ENCODE measurements around the gene TRIM15.

The TRIM15 gene

DNA sequence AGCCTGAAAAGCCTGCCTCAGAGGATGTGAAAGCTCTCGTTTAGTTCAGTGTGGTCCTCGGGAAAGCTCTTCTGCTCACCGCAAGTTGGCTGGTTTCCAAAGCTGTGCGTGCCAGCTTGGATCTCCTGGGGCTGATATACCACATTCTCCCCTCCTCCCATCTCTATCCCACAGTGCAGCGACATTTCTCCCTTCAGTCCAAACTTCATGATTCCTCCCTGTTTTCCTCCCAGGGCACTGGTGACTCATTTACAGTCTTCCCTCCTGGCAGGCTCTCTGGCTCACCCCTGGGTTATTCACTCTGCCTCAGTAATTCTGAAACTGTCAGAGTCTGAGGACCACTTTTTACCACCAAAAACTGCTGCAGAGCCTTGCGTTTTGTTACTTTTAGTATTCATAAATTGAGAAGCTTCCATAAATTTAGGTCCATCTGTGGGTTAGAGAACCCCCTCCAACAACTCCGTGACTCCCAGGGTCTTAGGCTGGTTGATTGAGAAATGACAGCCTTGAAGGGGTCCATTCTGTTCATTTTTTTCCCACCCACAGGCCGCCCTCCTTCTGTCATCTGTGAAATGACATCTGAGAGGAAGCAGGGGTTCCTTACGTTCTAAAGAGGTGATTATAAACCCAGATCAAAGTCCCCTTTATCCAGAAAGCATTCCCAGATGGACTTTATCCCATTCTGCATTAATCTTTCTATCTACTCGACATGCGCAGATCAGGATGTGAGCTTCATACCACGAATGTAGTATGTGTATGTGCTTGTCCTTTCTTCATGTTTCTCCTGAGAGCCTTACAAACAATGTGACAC is 8.4 kb upstream of the TRIM15 start (continued):
- TF ChIP-seq, protein P1, sequence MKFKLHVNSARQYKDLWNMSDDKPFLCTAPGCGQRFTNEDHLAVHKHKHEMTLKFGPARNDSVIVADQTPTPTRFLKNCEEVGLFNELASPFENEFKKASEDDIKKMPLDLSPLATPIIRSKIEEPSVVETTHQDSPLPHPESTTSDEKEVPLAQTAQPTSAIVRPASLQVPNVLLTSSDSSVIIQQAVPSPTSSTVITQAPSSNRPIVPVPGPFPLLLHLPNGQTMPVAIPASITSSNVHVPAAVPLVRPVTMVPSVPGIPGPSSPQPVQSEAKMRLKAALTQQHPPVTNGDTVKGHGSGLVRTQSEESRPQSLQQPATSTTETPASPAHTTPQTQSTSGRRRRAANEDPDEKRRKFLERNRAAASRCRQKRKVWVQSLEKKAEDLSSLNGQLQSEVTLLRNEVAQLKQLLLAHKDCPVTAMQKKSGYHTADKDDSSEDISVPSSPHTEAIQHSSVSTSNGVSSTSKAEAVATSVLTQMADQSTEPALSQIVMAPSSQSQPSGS (tag by site-specific recombination; IDR thresholded peaks at IDR 0.05; ENCODE audit: low read depth) = no peak
- TF ChIP-seq ZNF394 (tag by site-specific recombination; IDR thresholded peaks at IDR 0.05; ENCODE audit: borderline replicate concordance) (no peak), BCL11B (tag by site-specific recombination; IDR thresholded peaks at IDR 0.05; ENCODE audit: low read depth) (peak; percentile 80; the same call in 1 of the 2 replicates), ZSCAN16 (tag by site-specific recombination; IDR thresholded peaks at IDR 0.05) (no peak), ZFP41 (tag by site-specific recombination; IDR thresholded peaks at IDR 0.05; ENCODE audit: borderline replicate concordance) (no peak), GLIS1 (tag by site-specific recombination; IDR thresholded peaks at IDR 0.05) (peak; percentile 95), ZBTB1 (tag by site-specific recombination; IDR thresholded peaks at IDR 0.05) (no peak), FEZF1 (tag by site-specific recombination; IDR thresholded peaks at IDR 0.05) (peak; percentile 69), ZNF548 (tag by site-specific recombination; IDR thresholded peaks at IDR 0.05) (no peak), ZNF600 (tag by site-specific recombination; IDR thresholded peaks at IDR 0.05) (peak; percentile 64), ZNF623 (tag by site-specific recombination; IDR thresholded peaks at IDR 0.05) (no peak), OSR2 (tag by site-specific recombination; IDR thresholded peaks at IDR 0.05) (0 out of 2 replicates have a peak, but pooled peaks have one; percentile 32), ZNF24 (tag by site-specific recombination; IDR thresholded peaks at IDR 0.05) (peak; percentile 68; the same call in 1 of the 2 replicates), ZBTB48 (tag by site-specific recombination; IDR thresholded peaks at IDR 0.05) (peak; percentile 55; the same call in 1 of the 2 replicates), GLI4 (tag by site-specific recombination; IDR thresholded peaks at IDR 0.05) (no peak), KLF1 (tag by site-specific recombination; IDR thresholded peaks at IDR 0.05) (peak; percentile 56; the same call in 1 of the 2 replicates), ZNF354C (tag by site-specific recombination; IDR thresholded peaks at IDR 0.05; ENCODE audit: borderline replicate concordance, low read depth) (no peak), ZNF629 (tag by site-specific recombination; IDR thresholded peaks at IDR 0.05) (peak; percentile 82), ZNF2 (tag by site-specific recombination; IDR thresholded peaks at IDR 0.05) (peak; percentile 22; the same call in 1 of the 2 replicates), ZNF664 (tag by site-specific recombination; IDR thresholded peaks at IDR 0.05) (no peak)
- TF ChIP-seq, protein P2, sequence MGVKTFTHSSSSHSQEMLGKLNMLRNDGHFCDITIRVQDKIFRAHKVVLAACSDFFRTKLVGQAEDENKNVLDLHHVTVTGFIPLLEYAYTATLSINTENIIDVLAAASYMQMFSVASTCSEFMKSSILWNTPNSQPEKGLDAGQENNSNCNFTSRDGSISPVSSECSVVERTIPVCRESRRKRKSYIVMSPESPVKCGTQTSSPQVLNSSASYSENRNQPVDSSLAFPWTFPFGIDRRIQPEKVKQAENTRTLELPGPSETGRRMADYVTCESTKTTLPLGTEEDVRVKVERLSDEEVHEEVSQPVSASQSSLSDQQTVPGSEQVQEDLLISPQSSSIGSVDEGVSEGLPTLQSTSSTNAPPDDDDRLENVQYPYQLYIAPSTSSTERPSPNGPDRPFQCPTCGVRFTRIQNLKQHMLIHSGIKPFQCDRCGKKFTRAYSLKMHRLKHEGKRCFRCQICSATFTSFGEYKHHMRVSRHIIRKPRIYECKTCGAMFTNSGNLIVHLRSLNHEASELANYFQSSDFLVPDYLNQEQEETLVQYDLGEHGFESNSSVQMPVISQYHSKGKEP (tag by site-specific recombination; IDR thresholded peaks at IDR 0.05) = no peak; the same call in 1 of the 2 replicates
- TF ChIP-seq, protein P3, sequence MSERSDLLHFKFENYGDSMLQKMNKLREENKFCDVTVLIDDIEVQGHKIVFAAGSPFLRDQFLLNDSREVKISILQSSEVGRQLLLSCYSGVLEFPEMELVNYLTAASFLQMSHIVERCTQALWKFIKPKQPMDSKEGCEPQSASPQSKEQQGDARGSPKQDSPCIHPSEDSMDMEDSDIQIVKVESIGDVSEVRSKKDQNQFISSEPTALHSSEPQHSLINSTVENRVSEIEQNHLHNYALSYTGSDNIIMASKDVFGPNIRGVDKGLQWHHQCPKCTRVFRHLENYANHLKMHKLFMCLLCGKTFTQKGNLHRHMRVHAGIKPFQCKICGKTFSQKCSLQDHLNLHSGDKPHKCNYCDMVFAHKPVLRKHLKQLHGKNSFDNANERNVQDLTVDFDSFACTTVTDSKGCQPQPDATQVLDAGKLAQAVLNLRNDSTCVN (tag by site-specific recombination; optimal IDR thresholded peaks at IDR 0.05) = no peak
- TF ChIP-seq, protein P4, sequence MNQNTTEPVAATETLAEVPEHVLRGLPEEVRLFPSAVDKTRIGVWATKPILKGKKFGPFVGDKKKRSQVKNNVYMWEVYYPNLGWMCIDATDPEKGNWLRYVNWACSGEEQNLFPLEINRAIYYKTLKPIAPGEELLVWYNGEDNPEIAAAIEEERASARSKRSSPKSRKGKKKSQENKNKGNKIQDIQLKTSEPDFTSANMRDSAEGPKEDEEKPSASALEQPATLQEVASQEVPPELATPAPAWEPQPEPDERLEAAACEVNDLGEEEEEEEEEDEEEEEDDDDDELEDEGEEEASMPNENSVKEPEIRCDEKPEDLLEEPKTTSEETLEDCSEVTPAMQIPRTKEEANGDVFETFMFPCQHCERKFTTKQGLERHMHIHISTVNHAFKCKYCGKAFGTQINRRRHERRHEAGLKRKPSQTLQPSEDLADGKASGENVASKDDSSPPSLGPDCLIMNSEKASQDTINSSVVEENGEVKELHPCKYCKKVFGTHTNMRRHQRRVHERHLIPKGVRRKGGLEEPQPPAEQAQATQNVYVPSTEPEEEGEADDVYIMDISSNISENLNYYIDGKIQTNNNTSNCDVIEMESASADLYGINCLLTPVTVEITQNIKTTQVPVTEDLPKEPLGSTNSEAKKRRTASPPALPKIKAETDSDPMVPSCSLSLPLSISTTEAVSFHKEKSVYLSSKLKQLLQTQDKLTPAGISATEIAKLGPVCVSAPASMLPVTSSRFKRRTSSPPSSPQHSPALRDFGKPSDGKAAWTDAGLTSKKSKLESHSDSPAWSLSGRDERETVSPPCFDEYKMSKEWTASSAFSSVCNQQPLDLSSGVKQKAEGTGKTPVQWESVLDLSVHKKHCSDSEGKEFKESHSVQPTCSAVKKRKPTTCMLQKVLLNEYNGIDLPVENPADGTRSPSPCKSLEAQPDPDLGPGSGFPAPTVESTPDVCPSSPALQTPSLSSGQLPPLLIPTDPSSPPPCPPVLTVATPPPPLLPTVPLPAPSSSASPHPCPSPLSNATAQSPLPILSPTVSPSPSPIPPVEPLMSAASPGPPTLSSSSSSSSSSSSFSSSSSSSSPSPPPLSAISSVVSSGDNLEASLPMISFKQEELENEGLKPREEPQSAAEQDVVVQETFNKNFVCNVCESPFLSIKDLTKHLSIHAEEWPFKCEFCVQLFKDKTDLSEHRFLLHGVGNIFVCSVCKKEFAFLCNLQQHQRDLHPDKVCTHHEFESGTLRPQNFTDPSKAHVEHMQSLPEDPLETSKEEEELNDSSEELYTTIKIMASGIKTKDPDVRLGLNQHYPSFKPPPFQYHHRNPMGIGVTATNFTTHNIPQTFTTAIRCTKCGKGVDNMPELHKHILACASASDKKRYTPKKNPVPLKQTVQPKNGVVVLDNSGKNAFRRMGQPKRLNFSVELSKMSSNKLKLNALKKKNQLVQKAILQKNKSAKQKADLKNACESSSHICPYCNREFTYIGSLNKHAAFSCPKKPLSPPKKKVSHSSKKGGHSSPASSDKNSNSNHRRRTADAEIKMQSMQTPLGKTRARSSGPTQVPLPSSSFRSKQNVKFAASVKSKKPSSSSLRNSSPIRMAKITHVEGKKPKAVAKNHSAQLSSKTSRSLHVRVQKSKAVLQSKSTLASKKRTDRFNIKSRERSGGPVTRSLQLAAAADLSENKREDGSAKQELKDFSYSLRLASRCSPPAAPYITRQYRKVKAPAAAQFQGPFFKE (tag by site-specific recombination; IDR thresholded peaks at IDR 0.05; ENCODE audit: borderline replicate concordance) = no peak
- TF ChIP-seq, protein P5, sequence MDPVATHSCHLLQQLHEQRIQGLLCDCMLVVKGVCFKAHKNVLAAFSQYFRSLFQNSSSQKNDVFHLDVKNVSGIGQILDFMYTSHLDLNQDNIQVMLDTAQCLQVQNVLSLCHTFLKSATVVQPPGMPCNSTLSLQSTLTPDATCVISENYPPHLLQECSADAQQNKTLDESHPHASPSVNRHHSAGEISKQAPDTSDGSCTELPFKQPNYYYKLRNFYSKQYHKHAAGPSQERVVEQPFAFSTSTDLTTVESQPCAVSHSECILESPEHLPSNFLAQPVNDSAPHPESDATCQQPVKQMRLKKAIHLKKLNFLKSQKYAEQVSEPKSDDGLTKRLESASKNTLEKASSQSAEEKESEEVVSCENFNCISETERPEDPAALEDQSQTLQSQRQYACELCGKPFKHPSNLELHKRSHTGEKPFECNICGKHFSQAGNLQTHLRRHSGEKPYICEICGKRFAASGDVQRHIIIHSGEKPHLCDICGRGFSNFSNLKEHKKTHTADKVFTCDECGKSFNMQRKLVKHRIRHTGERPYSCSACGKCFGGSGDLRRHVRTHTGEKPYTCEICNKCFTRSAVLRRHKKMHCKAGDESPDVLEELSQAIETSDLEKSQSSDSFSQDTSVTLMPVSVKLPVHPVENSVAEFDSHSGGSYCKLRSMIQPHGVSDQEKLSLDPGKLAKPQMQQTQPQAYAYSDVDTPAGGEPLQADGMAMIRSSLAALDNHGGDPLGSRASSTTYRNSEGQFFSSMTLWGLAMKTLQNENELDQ (tag by site-specific recombination; IDR thresholded peaks at IDR 0.05; ENCODE audit: low read depth) = no peak
- TF ChIP-seq, protein P6, sequence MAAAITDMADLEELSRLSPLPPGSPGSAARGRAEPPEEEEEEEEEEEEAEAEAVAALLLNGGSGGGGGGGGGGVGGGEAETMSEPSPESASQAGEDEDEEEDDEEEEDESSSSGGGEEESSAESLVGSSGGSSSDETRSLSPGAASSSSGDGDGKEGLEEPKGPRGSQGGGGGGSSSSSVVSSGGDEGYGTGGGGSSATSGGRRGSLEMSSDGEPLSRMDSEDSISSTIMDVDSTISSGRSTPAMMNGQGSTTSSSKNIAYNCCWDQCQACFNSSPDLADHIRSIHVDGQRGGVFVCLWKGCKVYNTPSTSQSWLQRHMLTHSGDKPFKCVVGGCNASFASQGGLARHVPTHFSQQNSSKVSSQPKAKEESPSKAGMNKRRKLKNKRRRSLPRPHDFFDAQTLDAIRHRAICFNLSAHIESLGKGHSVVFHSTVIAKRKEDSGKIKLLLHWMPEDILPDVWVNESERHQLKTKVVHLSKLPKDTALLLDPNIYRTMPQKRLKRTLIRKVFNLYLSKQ (tag by site-specific recombination; IDR thresholded peaks at IDR 0.05; ENCODE audit: borderline replicate concordance) = no peak

Measured in HEK293 (cell line).